HTR-8/SVneo (cell line): ENCODE data around the gene HSD17B12.

ENCODE experiments used
- DNase-seq: peaks from one replicate; pipeline ENCODE4 v3.0.0; 2011; ENCODE audit warnings: low spot score, mixed read lengths; ENCODE audit not compliant: insufficient read length
- FAIRE-seq: peaks from 2 replicates; lab custom pipeline; 2011; peaks lifted over from hg19 to GRCh38; lab: Jason Lieb, UNC

HSD17B12 gene

DNA sequence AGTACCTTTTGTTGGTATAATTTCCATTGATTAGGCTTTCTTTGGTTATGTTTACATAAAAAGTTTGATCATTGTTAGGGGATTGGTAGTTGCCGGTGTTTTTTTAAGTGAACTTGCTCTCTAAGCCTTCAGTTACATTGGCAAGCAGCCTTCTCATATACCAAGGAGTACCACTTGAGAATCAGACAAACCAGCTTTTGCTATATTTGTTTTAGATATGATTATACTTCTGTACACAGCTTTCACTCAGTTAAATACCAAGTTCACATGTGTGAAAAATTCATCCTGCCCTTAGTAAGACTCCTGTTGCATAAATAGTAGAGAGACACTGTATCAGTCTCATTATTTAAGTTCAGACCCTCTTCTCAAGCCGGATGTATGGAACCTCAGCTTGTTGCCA is 222.5 kb downstream of the HSD17B12 start:
- no peak for DNase-seq
- no peak for FAIRE-seq

DNA sequence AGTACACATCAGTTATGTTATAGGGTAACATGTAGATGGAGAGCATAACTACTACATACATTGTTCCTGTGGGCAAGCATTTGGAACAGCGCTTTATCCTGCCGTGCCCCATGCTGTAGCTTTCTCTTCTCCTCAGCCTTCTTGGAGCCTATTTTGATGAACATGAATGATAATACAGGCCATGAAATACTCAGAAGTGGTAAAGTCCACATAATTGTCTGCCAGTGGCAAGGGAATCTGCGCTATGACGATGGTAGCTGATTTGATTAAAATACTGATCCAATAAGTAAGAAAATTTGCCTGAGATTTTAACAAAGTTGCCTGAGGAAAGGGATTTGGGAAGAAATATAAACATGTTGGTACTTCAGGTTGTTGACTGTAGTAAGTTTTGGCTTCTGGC is 223.4 kb downstream of the HSD17B12 start:
- FAIRE-seq: no peak
- DNase-seq: no peak

DNA sequence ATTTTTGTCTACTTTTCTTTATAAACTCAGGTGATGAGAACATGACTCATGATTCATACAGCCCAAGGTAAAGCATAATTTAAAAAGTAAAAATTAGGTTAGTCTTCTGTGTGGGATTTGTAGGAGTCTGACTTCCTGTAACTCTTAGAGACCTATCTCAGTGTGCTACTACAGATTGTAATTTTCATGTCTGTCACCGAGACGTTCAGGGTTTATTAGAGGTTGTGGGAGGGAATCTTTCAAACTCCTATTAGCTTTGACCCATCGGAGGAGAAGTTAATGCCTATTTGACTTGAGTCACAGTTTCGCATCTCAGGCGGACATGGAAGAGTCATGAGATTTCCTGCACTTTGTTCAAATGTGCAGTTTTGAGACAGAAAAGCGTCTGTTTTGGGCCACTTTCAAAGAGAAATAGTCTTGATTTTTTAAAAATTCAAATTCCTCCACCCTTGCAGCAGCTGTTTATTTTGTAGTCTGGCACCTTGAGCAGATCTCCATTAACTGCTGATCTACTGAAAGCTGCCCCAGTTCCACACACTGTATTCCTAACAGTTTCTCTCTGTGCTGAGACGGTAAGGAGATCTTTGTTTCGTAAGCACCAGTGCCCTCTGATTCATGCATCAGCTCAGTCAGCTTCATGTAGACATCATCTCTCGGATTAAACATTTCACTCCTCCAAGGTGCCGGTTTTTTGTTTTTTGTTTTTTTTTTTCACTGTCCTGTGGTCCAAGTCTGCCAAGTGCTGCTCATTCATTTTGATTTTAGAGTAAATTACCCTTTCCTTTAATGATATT is 224.4 kb downstream of the HSD17B12 start:
- DNase-seq (no peak), FAIRE-seq (no peak)

DNA sequence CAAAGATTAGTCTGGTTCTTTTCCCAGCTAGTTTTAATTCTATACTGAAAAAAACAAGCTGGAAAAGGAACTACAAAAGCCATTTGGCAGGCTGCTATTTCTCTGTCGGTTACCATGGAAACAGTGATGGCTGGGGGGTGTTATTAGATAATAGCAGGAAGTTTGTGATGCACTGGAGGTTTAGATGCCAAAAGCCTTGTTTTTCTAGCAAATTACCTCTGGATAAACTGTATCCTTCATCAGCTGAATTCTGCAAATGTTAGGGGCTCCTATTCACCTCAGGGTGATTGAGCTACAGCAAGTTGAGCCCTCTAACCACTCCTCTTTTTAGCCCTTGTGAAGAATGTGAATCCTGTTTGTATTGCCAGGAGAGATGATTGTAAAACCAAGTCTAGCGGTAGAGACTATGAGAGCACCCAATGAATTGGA is 225.3 kb downstream of the HSD17B12 start:
- DNase-seq (no peak), FAIRE-seq (no peak)
